Effector memory CD8-positive, alpha-beta T cell (primary cell): ENCODE measurements around the gene GALNT10.

ENCODE experiments used
- ATAC-seq: fragments of 150-1000 bp; cut with Tn5 transposase; replicated peaks from 2 replicates; pipeline ENCODE4 v1.10.0; 2021; ENCODE audit warnings: mild to moderate bottlenecking, moderate library complexity
- DNase-seq, 3 experiments: peaks; one replicate each; pipeline ENCODE4 v3.0.0; 2021
- H3K27ac Mint-ChIP-seq, 2 donors: one replicate each; pipeline ENCODE4 v1.8.0; 2022; ENCODE audit warnings: mild to moderate bottlenecking in 2 of 2, mixed read lengths in 2 of 2, moderate library complexity in 2 of 2
- H3K27me3 Mint-ChIP-seq, 2 donors: one replicate each; pipeline ENCODE4 v1.8.0; 2022; ENCODE audit warnings: mixed read lengths in 2 of 2
- H3K36me3 Mint-ChIP-seq: one replicate; pipeline ENCODE4 v1.8.0; 2022; ENCODE audit warnings: mild to moderate bottlenecking, moderate library complexity, mixed read lengths; ENCODE audit not compliant: insufficient read depth
- H3K4me1 Mint-ChIP-seq, 2 donors: one replicate each; pipeline ENCODE4 v1.8.0; 2022; ENCODE audit warnings: low read depth in 2 of 2, mixed read lengths in 2 of 2
- H3K4me3 Mint-ChIP-seq, 2 donors: one replicate each; pipeline ENCODE4 v1.8.0; 2022; ENCODE audit warnings: mild to moderate bottlenecking in 2 of 2, mixed read lengths in 2 of 2, moderate library complexity in 2 of 2
- H3K9me3 Mint-ChIP-seq, 2 donors: one replicate each; pipeline ENCODE4 v1.8.0; 2022; ENCODE audit warnings: mixed read lengths in 2 of 2

Gene GALNT10

DNA sequence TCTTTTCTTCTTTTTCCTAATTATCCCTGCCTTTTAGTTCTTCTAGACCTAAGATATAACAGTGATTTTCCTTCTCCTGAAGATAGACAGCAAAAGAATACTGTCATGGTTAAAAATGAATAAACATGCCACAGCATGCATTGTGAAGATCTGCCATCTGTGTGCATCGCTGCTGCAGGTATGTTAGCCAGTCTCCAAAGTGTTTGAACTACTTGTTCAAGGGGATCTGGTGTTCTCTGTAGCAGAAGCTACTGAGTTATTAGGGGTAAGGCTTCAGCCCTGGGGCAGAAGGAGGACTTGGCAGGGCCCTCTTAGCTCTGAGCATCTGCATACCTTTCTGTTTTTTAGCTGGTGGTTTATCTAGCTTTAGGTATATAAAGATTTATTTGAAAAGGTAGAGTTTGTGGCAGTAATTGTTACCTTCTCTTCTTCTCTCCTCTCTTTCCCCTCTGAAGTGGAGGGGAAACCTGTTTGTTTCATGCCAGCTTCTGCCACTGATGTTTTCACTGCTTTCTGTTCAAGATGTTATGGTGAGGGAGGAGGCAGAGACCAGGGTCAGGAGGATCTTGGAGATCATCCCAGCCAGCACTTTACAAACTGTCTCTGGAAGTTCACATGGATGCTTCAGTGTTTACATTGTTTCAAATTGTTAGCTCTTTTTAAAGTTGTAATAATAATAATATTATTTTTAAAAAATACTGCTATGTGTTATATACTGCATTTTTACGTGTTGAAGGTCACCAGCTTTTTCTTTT, 25.2 kb downstream of the GALNT10 start:
- Mint-ChIP-seq H3K36me3 (peaks cover 23% of the 10 kb centered on the region), H3K27me3 (no peaks in the 10 kb centered on the region), H3K27ac (peak overlapping the region; percentile 53 to 73), H3K9me3 (no peaks in the 10 kb centered on the region), H3K4me3 (no peak overlapping the region), H3K4me1 (peaks cover 41 to 54% of the 10 kb centered on the region in 2 donors)
- DNase-seq = no peak
- ATAC-seq = no peak

DNA sequence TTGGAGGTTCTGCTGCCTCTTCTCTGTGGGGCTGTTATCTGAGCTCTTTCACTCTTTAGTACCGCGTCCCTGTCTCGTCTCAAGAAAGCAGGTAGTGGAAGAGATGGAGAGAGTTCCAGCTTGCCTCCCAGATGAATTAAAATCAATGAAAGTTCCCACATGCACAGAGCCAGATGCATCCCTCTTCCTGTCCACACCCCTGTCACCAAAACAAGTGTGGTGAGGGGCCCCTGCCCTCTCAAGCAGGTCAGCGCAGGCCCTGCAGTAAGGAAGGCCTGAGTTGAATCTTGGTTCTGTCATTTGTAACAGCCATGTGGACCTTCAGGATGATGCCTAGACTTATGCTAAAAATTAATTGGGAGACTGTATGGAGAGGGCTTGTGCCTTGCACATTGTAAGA, 26.9 kb downstream of the GALNT10 start:
- Mint-ChIP-seq H3K4me1 (peaks cover 47 to 65% of the 10 kb centered on the region in 2 donors), H3K4me3 (no peak overlapping the region), H3K9me3 (no peaks in the 10 kb centered on the region), H3K27me3 (no peaks in the 10 kb centered on the region), H3K27ac (peak overlapping the region; percentile 38 to 91), H3K36me3 (peaks cover 23% of the 10 kb centered on the region)
- no peak for ATAC-seq
- DNase-seq = no peak

- DNase-seq (no peak), ATAC-seq (no peak)
- peak overlapping the region; percentile 91 to 97 for H3K27ac Mint-ChIP-seq
- H3K27me3 Mint-ChIP-seq = no peaks in the 10 kb centered on the region
- H3K36me3 Mint-ChIP-seq = peaks cover 21% of the 10 kb centered on the region
- H3K4me3 Mint-ChIP-seq = no peak overlapping the region
- H3K4me1 Mint-ChIP-seq = peaks cover 46 to 69% of the 10 kb centered on the region in 2 donors
- H3K9me3 Mint-ChIP-seq = no peaks in the 10 kb centered on the region
These were observed 28.3 kb downstream of the GALNT10 start for GRCh38 chr5:154218786-154219185.

- H3K27me3 Mint-ChIP-seq = no peaks in the 10 kb centered on the region
- peaks cover 26% of the 10 kb centered on the region for H3K36me3 Mint-ChIP-seq
- no peak for ATAC-seq
- no peak overlapping the region for H3K4me3 Mint-ChIP-seq
- no peaks in the 10 kb centered on the region for H3K9me3 Mint-ChIP-seq
- peak overlapping the region; percentile 91 to 97 for H3K27ac Mint-ChIP-seq
- no peak for DNase-seq
- H3K4me1 Mint-ChIP-seq = peaks cover 37 to 61% of the 10 kb centered on the region in 2 donors
These were observed 30.1 kb downstream of the GALNT10 start for GRCh38 chr5:154220625-154221024.

GRCh38 chr5:154221371-154221896, 30.9 kb downstream of the GALNT10 start:
- peaks cover 34 to 56% of the 10 kb centered on the region in 2 donors for H3K4me1 Mint-ChIP-seq
- H3K27ac Mint-ChIP-seq = peak overlapping the region; percentile 91 to 97
- peak; percentile 40 to 54 (median 42) for DNase-seq
- H3K36me3 Mint-ChIP-seq = peaks cover 26% of the 10 kb centered on the region
- H3K9me3 Mint-ChIP-seq = no peaks in the 10 kb centered on the region
- H3K4me3 Mint-ChIP-seq = no peak overlapping the region
- peak; percentile 98 for ATAC-seq
- H3K27me3 Mint-ChIP-seq = no peaks in the 10 kb centered on the region

GRCh38 chr5:154222414-154222813, 31.9 kb downstream of the GALNT10 start:
- Mint-ChIP-seq H3K4me3 (no peak overlapping the region), H3K36me3 (peaks cover 26% of the 10 kb centered on the region), H3K27ac (peak overlapping the region; percentile 91 to 97), H3K27me3 (no peaks in the 10 kb centered on the region), H3K4me1 (peaks cover 31 to 48% of the 10 kb centered on the region in 2 donors), H3K9me3 (no peaks in the 10 kb centered on the region)
- no peak for ATAC-seq
- DNase-seq = no peak

- DNase-seq (no peak), ATAC-seq (no peak)
- Mint-ChIP-seq H3K4me3 (no peak overlapping the region), H3K27me3 (no peaks in the 10 kb centered on the region), H3K9me3 (no peaks in the 10 kb centered on the region), H3K36me3 (peaks cover 30% of the 10 kb centered on the region), H3K27ac (peak overlapping the region; percentile 91 to 97), H3K4me1 (peaks cover 35 to 50% of the 10 kb centered on the region in 2 donors)
These were observed 32.8 kb downstream of the GALNT10 start for GRCh38 chr5:154223320-154223719.

DNA sequence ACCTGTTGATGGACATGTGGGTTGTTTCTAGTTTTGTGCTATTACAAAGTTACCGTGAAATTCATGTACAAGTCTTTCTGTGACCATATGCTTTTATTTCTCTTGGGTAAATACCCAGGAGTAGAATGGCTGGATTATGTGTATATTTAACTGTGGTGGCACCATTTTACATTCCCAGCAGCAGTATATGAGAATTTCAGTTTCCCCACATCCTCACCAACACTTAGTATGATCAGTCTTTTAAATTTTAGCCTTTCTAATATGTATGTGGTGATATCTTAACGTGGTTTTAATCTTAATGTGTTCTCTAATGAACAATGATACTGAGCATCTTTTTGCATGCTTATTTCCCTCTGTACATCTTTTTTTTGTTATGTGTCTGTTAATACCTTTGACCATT, 36.6 kb downstream of the GALNT10 start:
- Mint-ChIP-seq H3K27me3 (no peaks in the 10 kb centered on the region), H3K9me3 (no peaks in the 10 kb centered on the region), H3K36me3 (peaks cover 20% of the 10 kb centered on the region), H3K4me3 (no peak overlapping the region), H3K4me1 (peaks cover 26 to 45% of the 10 kb centered on the region in 2 donors), H3K27ac (peak overlapping the region in 1 of 2 donors; percentile 57)
- ATAC-seq (no peak), DNase-seq (no peak)

DNA sequence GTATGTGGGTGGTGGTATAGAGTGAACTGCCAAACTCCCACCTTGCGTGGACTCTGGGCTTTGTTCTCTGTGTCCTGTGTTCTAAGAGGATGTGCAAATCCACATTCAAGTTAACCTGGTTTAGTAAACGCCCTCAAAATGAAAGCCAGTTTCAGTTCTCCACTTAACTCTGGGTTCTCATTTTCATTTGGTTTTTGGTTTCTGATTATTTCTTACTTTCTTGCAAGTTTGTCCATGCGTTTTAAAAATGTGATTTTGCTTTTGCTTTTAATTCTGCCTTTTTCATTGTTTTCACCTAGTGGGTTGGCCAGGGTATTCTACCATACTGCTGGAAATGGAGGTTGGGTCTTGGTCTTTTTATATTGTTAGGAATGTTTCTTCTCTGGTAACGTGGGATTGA, 38.2 kb downstream of the GALNT10 start:
- Mint-ChIP-seq H3K27me3 (no peaks in the 10 kb centered on the region), H3K36me3 (peaks cover 16% of the 10 kb centered on the region), H3K27ac (no peak overlapping the region), H3K4me1 (peaks cover 34 to 42% of the 10 kb centered on the region in 2 donors), H3K9me3 (no peaks in the 10 kb centered on the region), H3K4me3 (no peak overlapping the region)
- DNase-seq (no peak), ATAC-seq (no peak)

DNA sequence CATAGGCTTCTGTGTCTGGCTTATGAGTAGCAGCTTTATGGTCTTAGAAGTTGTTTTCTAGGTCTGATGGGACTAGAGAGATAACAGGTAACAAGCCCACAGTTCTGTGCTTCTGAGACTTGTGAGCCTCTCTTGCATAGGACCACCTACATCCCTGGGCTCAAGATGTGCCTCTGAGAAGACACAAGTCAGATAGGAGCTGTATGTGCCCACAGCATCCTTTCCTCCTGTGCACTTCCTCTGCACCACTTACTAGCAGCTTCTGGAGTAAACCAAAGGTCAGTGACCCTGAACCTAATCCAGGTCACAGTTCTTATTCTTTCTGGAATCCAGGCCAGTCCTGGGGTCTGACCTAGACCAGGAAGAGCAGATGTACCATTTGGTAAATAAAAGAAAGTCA, 40.0 kb downstream of the GALNT10 start:
- Mint-ChIP-seq H3K27me3 (no peaks in the 10 kb centered on the region), H3K27ac (peak overlapping the region in 1 of 2 donors; percentile 76), H3K4me1 (peaks cover 43 to 50% of the 10 kb centered on the region in 2 donors), H3K36me3 (peaks cover 11% of the 10 kb centered on the region), H3K4me3 (no peak overlapping the region), H3K9me3 (no peaks in the 10 kb centered on the region)
- DNase-seq (no peak), ATAC-seq (no peak)

DNA sequence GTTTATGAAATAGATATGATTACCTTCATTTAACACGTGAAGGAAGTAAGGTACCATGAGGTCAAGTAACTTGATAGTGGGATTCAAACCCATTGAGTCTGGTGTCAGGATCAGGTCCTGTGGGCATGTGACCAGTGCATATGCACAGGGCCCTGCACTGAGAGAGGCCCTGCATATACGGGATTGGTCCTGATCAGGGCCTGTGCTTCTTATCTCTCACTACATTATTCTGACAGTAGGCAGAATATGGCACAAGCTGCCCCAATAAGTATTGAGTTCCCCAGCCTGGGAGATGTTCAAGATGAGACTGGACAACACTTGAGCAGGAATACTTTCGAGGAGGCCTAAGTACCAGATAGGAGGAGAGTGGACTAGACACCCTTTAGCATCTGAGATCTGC, 44.0 kb downstream of the GALNT10 start:
- no peak for ATAC-seq
- H3K4me1 Mint-ChIP-seq = peaks cover 52% of the 10 kb centered on the region in 2 donors
- H3K9me3 Mint-ChIP-seq = no peaks in the 10 kb centered on the region
- H3K36me3 Mint-ChIP-seq = no peaks in the 10 kb centered on the region
- H3K27ac Mint-ChIP-seq = peak overlapping the region in 1 of 2 donors; percentile 26
- H3K4me3 Mint-ChIP-seq = no peak overlapping the region
- no peaks in the 10 kb centered on the region for H3K27me3 Mint-ChIP-seq
- DNase-seq = no peak

DNA sequence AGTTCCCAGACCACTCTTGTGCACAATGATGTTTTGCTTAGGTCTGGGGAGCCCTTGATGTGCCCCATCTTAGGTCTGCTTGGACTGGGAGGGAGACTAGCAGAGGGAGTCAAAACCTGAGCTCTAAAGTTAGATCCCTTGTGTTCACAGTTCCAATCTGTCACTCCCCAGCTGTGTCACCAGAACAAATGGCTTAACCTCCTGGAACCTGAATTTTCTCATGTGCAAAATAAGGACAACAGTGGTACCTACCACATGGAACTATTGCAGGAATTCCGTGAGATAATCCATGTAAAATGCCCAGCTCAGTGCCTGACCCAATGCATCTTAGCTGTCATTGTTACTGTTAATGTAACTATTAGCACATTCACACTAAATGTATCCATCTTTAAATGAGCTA, 45.5 kb downstream of the GALNT10 start:
- Mint-ChIP-seq H3K27ac (no peak overlapping the region), H3K27me3 (no peaks in the 10 kb centered on the region), H3K4me1 (peaks cover 54 to 56% of the 10 kb centered on the region in 2 donors), H3K4me3 (no peak overlapping the region), H3K36me3 (no peaks in the 10 kb centered on the region), H3K9me3 (no peaks in the 10 kb centered on the region)
- ATAC-seq = no peak
- DNase-seq = no peak

GRCh38 chr5:154236536-154237375, 46.2 kb downstream of the GALNT10 start:
- ATAC-seq (peak; percentile 44), DNase-seq (no peak)
- Mint-ChIP-seq H3K9me3 (no peaks in the 10 kb centered on the region), H3K4me1 (peaks cover 51 to 55% of the 10 kb centered on the region in 2 donors), H3K27ac (peak overlapping the region in 1 of 2 donors; percentile 82), H3K27me3 (no peaks in the 10 kb centered on the region), H3K36me3 (no peaks in the 10 kb centered on the region), H3K4me3 (peak overlapping the region in 1 of 2 donors; percentile 42)
